ENCODE data around the gene RAPGEF1. TPM values are rescaled to one million over a fixed set of nuclear protein-coding genes. Genes with fewer than 3 reads are reported as not detected.

RAPGEF1 gene
- total and polyA plus RNA-seq, 2 experiments from 2014 or later = 9.9 to 82.8 TPM

DNA sequence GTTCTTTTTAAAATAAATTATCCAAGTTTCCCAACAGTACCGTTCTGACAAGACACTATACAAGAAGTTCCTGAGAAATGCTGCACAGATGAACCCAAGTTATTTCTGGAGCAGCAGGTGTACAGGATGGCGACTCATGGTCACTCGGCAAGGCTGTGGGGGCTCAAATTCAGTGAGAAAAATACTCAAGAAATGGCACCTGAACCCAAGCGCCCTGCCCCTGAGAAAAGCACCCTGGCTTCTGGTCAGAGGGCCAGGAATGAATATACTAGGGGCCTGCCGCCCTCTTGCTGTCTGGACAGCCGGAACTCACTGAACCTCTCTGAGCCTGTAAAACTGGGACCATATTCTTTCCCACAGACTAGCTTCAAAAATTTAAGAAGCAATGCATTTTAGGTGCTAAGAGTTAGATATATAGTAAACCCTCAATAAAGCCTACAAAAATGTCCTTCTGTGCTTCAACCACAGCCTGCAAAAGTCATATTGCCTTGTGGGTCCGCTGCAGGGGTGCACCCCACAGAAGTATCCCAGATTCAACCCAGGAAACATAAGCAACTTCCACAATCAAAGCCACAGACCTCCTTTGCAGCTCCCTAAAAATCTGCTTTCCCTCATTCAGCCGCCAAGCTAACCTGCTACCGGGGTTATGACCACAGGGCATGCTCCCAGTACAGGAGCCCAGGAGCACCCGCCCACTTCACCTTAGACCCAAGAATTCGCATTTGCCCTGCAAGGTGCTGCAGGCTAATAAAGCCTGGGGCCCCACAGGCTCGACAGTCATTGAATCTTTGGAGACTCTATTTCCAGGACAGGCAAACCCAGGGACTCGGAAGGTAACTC lies 1.4 kb downstream of the RAPGEF1 start:
- Histone ChIP-seq H3K36me3 (ENCODE audit: insufficient read depth) (no peaks in the 10 kb centered on the region), H3K27me3 (ENCODE audit: insufficient read depth) (no peaks in the 10 kb centered on the region), H3K4me3 (peak overlapping the region; percentile 86), H3K4me1 (ENCODE audit: insufficient read depth) (peaks cover 26% of the 10 kb centered on the region), H4K20me1 (replicated peaks; ENCODE audit: insufficient read depth) (peaks cover 17% of the 10 kb centered on the region), H3K9me2 (ENCODE audit: insufficient read depth) (no peaks in the 10 kb centered on the region), H2AFZ (peak overlapping the region; percentile 87; the same call in 1 of the 2 replicates), H3K79me2 (replicated peaks; ENCODE audit: insufficient read depth) (peaks cover 58% of the 10 kb centered on the region), H3K27ac (ENCODE audit: low read depth) (0 out of 2 replicates have a peak overlapping the region, but pooled peaks have one; percentile 51), H3K4me2 (peak overlapping the region; percentile 97), H3F3A (replicated peaks; ENCODE audit: low read depth) (no peaks in the 10 kb centered on the region)
- Mint-ChIP-seq H3K36me3 (ENCODE audit: low read depth) (peaks cover 10% of the 10 kb centered on the region), H3K27ac (peak overlapping the region; percentile 51; the same call in 1 of the 2 replicates), H3K4me1 (peaks cover 43% of the 10 kb centered on the region), H3K9me3 (peaks cover 5% of the 10 kb centered on the region; the same call in 2 of the 3 replicates), H3K4me3 (peak overlapping the region; percentile 87), H3K27me3 (ENCODE audit: insufficient read depth, low read depth, poor library complexity) (peaks cover 20% of the 10 kb centered on the region)
- DNase-seq (ENCODE audit: low spot score) (peak; percentile 80), ATAC-seq (peak; percentile 83)
- no peak for TF ChIP-seq JUNB (IDR thresholded peaks at IDR 0.05; ENCODE audit: unreplicated experiment)

GRCh38 chr9:131737426-131737825 lies 2.5 kb downstream of the RAPGEF1 start:
- no peaks in the 10 kb centered on the region for H3K9me2 ChIP-seq (ENCODE audit: insufficient read depth)
- Mint-ChIP-seq H3K27ac (no peak overlapping the region), H3K27me3 (ENCODE audit: insufficient read depth, low read depth, poor library complexity) (peaks cover 23% of the 10 kb centered on the region), H3K4me1 (peaks cover 50% of the 10 kb centered on the region), H3K36me3 (ENCODE audit: low read depth) (peaks cover 10% of the 10 kb centered on the region), H3K9me3 (peaks cover 5% of the 10 kb centered on the region; the same call in 2 of the 3 replicates), H3K4me3 (peak overlapping the region; percentile 8; the same call in 1 of the 3 replicates)
- H3K79me2 ChIP-seq (replicated peaks; ENCODE audit: insufficient read depth) = peaks cover 65% of the 10 kb centered on the region
- H4K20me1 ChIP-seq (replicated peaks; ENCODE audit: insufficient read depth) = peaks cover 17% of the 10 kb centered on the region
- H3K4me3 ChIP-seq = no peak overlapping the region
- H3F3A ChIP-seq (replicated peaks; ENCODE audit: low read depth) = no peaks in the 10 kb centered on the region
- H3K4me1 ChIP-seq (ENCODE audit: insufficient read depth) = peaks cover 34% of the 10 kb centered on the region
- no peak overlapping the region for H3K4me2 ChIP-seq
- no peak overlapping the region for H3K27ac ChIP-seq (ENCODE audit: low read depth)
- no peak for ATAC-seq
- no peak for DNase-seq (ENCODE audit: low spot score)
- H3K36me3 ChIP-seq (ENCODE audit: insufficient read depth) = no peaks in the 10 kb centered on the region
- H2AFZ ChIP-seq = no peak overlapping the region
- no peaks in the 10 kb centered on the region for H3K27me3 ChIP-seq (ENCODE audit: insufficient read depth)
- TF ChIP-seq STAT1 (IDR thresholded peaks at IDR 0.05; ENCODE audit: unreplicated experiment) = no peak
- no peak for TF ChIP-seq ZNF114 (CRISPR knock-in tag; IDR thresholded peaks at IDR 0.05)
- no peak for TF ChIP-seq ZNF331 (CRISPR knock-in tag; IDR thresholded peaks at IDR 0.05; ENCODE audit: low read depth)
- no peak for TF ChIP-seq NANOG (IDR thresholded peaks at IDR 0.05; ENCODE audit: borderline replicate concordance)
- TF ChIP-seq EZH2 (IDR thresholded peaks at IDR 0.05; ENCODE audit: low read depth, unreplicated experiment) = no peak
- no peak for TF ChIP-seq JUNB (IDR thresholded peaks at IDR 0.05; ENCODE audit: unreplicated experiment)
- TF ChIP-seq, protein P1, sequence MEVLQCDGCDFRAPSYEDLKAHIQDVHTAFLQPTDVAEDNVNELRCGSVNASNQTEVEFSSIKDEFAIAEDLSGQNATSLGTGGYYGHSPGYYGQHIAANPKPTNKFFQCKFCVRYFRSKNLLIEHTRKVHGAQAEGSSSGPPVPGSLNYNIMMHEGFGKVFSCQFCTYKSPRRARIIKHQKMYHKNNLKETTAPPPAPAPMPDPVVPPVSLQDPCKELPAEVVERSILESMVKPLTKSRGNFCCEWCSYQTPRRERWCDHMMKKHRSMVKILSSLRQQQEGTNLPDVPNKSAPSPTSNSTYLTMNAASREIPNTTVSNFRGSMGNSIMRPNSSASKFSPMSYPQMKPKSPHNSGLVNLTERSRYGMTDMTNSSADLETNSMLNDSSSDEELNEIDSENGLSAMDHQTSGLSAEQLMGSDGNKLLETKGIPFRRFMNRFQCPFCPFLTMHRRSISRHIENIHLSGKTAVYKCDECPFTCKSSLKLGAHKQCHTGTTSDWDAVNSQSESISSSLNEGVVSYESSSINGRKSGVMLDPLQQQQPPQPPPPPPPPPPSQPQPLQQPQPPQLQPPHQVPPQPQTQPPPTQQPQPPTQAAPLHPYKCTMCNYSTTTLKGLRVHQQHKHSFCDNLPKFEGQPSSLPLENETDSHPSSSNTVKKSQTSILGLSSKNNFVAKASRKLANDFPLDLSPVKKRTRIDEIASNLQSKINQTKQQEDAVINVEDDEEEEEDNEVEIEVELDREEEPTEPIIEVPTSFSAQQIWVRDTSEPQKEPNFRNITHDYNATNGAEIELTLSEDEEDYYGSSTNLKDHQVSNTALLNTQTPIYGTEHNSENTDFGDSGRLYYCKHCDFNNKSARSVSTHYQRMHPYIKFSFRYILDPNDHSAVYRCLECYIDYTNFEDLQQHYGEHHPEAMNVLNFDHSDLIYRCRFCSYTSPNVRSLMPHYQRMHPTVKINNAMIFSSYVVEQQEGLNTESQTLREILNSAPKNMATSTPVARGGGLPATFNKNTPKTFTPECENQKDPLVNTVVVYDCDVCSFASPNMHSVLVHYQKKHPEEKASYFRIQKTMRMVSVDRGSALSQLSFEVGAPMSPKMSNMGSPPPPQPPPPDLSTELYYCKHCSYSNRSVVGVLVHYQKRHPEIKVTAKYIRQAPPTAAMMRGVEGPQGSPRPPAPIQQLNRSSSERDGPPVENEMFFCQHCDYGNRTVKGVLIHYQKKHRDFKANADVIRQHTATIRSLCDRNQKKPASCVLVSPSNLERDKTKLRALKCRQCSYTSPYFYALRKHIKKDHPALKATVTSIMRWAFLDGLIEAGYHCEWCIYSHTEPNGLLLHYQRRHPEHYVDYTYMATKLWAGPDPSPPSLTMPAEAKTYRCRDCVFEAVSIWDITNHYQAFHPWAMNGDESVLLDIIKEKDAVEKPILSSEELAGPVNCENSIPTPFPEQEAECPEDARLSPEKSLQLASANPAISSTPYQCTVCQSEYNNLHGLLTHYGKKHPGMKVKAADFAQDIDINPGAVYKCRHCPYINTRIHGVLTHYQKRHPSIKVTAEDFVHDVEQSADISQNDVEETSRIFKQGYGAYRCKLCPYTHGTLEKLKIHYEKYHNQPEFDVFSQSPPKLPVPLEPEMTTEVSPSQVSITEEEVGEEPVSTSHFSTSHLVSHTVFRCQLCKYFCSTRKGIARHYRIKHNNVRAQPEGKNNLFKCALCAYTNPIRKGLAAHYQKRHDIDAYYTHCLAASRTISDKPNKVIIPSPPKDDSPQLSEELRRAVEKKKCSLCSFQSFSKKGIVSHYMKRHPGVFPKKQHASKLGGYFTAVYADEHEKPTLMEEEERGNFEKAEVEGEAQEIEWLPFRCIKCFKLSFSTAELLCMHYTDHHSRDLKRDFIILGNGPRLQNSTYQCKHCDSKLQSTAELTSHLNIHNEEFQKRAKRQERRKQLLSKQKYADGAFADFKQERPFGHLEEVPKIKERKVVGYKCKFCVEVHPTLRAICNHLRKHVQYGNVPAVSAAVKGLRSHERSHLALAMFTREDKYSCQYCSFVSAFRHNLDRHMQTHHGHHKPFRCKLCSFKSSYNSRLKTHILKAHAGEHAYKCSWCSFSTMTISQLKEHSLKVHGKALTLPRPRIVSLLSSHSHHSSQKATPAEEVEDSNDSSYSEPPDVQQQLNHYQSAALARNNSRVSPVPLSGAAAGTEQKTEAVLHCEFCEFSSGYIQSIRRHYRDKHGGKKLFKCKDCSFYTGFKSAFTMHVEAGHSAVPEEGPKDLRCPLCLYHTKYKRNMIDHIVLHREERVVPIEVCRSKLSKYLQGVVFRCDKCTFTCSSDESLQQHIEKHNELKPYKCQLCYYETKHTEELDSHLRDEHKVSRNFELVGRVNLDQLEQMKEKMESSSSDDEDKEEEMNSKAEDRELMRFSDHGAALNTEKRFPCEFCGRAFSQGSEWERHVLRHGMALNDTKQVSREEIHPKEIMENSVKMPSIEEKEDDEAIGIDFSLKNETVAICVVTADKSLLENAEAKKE (CRISPR knock-in tag; IDR thresholded peaks at IDR 0.05) = no peak
- TF ChIP-seq, protein P2, sequence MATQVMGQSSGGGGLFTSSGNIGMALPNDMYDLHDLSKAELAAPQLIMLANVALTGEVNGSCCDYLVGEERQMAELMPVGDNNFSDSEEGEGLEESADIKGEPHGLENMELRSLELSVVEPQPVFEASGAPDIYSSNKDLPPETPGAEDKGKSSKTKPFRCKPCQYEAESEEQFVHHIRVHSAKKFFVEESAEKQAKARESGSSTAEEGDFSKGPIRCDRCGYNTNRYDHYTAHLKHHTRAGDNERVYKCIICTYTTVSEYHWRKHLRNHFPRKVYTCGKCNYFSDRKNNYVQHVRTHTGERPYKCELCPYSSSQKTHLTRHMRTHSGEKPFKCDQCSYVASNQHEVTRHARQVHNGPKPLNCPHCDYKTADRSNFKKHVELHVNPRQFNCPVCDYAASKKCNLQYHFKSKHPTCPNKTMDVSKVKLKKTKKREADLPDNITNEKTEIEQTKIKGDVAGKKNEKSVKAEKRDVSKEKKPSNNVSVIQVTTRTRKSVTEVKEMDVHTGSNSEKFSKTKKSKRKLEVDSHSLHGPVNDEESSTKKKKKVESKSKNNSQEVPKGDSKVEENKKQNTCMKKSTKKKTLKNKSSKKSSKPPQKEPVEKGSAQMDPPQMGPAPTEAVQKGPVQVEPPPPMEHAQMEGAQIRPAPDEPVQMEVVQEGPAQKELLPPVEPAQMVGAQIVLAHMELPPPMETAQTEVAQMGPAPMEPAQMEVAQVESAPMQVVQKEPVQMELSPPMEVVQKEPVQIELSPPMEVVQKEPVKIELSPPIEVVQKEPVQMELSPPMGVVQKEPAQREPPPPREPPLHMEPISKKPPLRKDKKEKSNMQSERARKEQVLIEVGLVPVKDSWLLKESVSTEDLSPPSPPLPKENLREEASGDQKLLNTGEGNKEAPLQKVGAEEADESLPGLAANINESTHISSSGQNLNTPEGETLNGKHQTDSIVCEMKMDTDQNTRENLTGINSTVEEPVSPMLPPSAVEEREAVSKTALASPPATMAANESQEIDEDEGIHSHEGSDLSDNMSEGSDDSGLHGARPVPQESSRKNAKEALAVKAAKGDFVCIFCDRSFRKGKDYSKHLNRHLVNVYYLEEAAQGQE (IDR thresholded peaks at IDR 0.05; ENCODE audit: unreplicated experiment) = no peak
